Erythroblast (primary cell): ENCODE data around the gene HNRNPH3.

Experiments
- GATA1 ChIP-seq: IDR thresholded peaks from 2 replicates; pipeline ENCODE4 v1.6.1; 2011; ENCODE audit warnings: low read depth, mild to moderate bottlenecking, control low read depth, low read length, moderate library complexity
- POLR2A ChIP-seq: IDR thresholded peaks from 2 replicates; pipeline ENCODE4 v1.6.1; 2011; ENCODE audit warnings: mild to moderate bottlenecking, low read length

- peak; percentile 99 for TF ChIP-seq POLR2A
- TF ChIP-seq GATA1 = no peak
Observed at GRCh38 chr10:68331455-68332258, at the start of gene HNRNPH3.
